ENCODE results near the gene CYP27C1. TPM values are rescaled to one million over a fixed set of nuclear protein-coding genes. Genes with fewer than 3 reads are reported as not detected.

Gene CYP27C1
- total and polyA plus RNA-seq, 10 of the 15 experiments (the other 5 are each of a cell fraction or from before 2014, with no cell fraction given): not detected

DNA sequence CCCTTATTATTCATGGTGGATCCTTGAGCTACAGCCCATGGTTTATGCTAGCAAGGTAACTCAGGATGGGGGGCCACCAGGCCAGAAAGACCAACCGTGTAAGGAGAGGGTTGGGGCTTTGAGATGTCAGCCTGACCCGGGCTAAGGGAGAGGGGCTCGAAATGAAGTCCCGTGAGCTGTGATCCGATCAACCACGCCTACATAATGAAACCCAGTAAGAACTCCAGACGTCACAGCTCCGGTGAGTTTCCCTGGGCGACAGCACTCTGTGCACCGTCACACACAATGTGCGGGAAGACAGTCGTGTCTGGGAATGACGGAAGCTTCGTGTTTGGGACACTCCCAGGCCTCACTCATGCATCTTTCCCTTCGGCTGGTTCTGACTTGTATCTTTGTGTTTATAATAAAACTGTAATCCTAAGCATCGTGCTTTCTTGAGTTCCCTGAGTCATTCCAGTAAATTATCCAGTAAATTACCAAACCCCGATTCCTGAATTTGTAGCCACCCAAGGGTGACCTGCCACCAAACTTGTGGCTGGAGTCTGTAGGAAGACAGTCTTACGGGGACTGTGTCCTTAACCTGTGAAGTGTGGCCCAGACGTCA lies 44.2 kb downstream of the CYP27C1 start (continued):
- TF ChIP-seq, protein P1, sequence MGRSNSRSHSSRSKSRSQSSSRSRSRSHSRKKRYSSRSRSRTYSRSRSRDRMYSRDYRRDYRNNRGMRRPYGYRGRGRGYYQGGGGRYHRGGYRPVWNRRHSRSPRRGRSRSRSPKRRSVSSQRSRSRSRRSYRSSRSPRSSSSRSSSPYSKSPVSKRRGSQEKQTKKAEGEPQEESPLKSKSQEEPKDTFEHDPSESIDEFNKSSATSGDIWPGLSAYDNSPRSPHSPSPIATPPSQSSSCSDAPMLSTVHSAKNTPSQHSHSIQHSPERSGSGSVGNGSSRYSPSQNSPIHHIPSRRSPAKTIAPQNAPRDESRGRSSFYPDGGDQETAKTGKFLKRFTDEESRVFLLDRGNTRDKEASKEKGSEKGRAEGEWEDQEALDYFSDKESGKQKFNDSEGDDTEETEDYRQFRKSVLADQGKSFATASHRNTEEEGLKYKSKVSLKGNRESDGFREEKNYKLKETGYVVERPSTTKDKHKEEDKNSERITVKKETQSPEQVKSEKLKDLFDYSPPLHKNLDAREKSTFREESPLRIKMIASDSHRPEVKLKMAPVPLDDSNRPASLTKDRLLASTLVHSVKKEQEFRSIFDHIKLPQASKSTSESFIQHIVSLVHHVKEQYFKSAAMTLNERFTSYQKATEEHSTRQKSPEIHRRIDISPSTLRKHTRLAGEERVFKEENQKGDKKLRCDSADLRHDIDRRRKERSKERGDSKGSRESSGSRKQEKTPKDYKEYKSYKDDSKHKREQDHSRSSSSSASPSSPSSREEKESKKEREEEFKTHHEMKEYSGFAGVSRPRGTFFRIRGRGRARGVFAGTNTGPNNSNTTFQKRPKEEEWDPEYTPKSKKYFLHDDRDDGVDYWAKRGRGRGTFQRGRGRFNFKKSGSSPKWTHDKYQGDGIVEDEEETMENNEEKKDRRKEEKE (IDR thresholded peaks at IDR 0.05): no peak
- TF ChIP-seq BCL3 (IDR thresholded peaks at IDR 0.05; ENCODE audit: borderline replicate concordance, insufficient read depth, low read depth, low read length, poor library complexity, severe bottlenecking): no peak
- TF ChIP-seq IRF3 (IDR thresholded peaks at IDR 0.05): no peak

GRCh38 chr2:127175041-127175721 lies 44.9 kb downstream of the CYP27C1 start:
- WGBS (ENCODE audit: insufficient coverage, insufficient replicate concordance, low lambda C conversion rate, missing lambda C conversion rate): 31% methylated on average over 13 of the region's 13 CpGs
- peaks cover 0 to 4% of the 10 kb centered on the region in 2 experiments; a peak in 3 of 4 replicates for H3K27me3 ChIP-seq (replicated peaks in 1 of 2; ENCODE audit: control insufficient read depth in 2 of 2, insufficient read depth in 2 of 2, low read length in 1 of 2)
- no peaks in the 10 kb centered on the region for H3K79me2 ChIP-seq (ENCODE audit: control insufficient read depth, insufficient read depth, low read length)
- no peak for FAIRE-seq
- H3K27ac ChIP-seq (ENCODE audit: control insufficient read depth, insufficient read depth): no peak overlapping the region
- no peak overlapping the region for H2AFZ ChIP-seq (ENCODE audit: control insufficient read depth, low read depth, low read length)
- no peak overlapping the region for H3K9ac ChIP-seq (ENCODE audit: control insufficient read depth, insufficient read depth, low read length)
- in situ Hi-C loops (cut with MboI): no loop called here
- no peaks in the 10 kb centered on the region for H3K4me1 ChIP-seq (ENCODE audit: control insufficient read depth, insufficient read depth, low read length)
- ChIA-PET SMC1A (ENCODE audit: uncharacterized antibody, unreplicated experiment) (interaction anchor here (2.4 kb wide), 1 partner anchor 107 kb away, joined by 6 read pairs; no protein-coding TSS in a partner anchor), RAD21 (ENCODE audit: unreplicated experiment) (interaction anchor here (1.1 to 1.6 kb wide), 2 partner anchors 93 to 107 kb away, joined by 3 to 5 read pairs; no protein-coding TSS in a partner anchor), POLR2A (no interaction called here), CTCF (interaction anchor here (4.2 kb wide), 1 partner anchor 107 kb away, joined by 35 read pairs; no protein-coding TSS in a partner anchor)
- H3K36me3 ChIP-seq (ENCODE audit: control insufficient read depth in 2 of 2, insufficient read depth in 2 of 2, low read length in 1 of 2): no peaks in the 10 kb centered on the region
- no peaks in the 10 kb centered on the region; the same call in 2 of the 3 replicates for H3K9me3 ChIP-seq (replicated peaks; ENCODE audit: control insufficient read depth, insufficient read depth, low read length)
- H3K4me2 ChIP-seq (ENCODE audit: control insufficient read depth, insufficient read depth): no peak overlapping the region
- H3K4me3 ChIP-seq: no peak overlapping the region
- no peak for DNase-seq (ENCODE audit: low read depth, low spot score)
- ATAC-seq: no peak; the same call in 2 of the 3 replicates
- no peaks in the 10 kb centered on the region for H4K20me1 ChIP-seq (ENCODE audit: control insufficient read depth, insufficient read depth)
- intact Hi-C loops (cut with micrococcal nuclease; ENCODE audit: unreplicated experiment): no loop called here
- BruUV-seq (replicated peaks): no TSS peak
- no peak for TF ChIP-seq RBBP5 (conservative IDR thresholded peaks at IDR 0.05)
- no peak for TF ChIP-seq FOXK2 (IDR thresholded peaks at IDR 0.05)
- TF ChIP-seq RAD51 (IDR thresholded peaks at IDR 0.05): no peak
- no peak for TF ChIP-seq NRF1 (conservative IDR thresholded peaks at IDR 0.05; ENCODE audit: low read depth, low read length)
- TF ChIP-seq NR2C2 (IDR thresholded peaks at IDR 0.05; ENCODE audit: borderline replicate concordance, control insufficient read depth, insufficient read length, low read depth): no peak
- TF ChIP-seq RAD21 (IDR thresholded peaks at IDR 0.05; ENCODE audit: insufficient read depth, low read depth, low read length): no peak
- TF ChIP-seq TARDBP (IDR thresholded peaks at IDR 0.05; ENCODE audit: borderline replicate concordance): no peak
- TF ChIP-seq, protein P2, sequence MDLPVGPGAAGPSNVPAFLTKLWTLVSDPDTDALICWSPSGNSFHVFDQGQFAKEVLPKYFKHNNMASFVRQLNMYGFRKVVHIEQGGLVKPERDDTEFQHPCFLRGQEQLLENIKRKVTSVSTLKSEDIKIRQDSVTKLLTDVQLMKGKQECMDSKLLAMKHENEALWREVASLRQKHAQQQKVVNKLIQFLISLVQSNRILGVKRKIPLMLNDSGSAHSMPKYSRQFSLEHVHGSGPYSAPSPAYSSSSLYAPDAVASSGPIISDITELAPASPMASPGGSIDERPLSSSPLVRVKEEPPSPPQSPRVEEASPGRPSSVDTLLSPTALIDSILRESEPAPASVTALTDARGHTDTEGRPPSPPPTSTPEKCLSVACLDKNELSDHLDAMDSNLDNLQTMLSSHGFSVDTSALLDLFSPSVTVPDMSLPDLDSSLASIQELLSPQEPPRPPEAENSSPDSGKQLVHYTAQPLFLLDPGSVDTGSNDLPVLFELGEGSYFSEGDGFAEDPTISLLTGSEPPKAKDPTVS (IDR thresholded peaks at IDR 0.05; ENCODE audit: low read depth, low read length): no peak
- no peak for TF ChIP-seq BACH1 (IDR thresholded peaks at IDR 0.05; ENCODE audit: borderline replicate concordance)
- no peak for TF ChIP-seq MYC (IDR thresholded peaks at IDR 0.05; ENCODE audit: insufficient read depth, insufficient read length, insufficient replicate concordance, low read length, severe bottlenecking)
- no peak for TF ChIP-seq NR2C1 (IDR thresholded peaks at IDR 0.05)
